Measurements from ENCODE around the gene TPSAB1.

The TPSAB1 gene

DNA sequence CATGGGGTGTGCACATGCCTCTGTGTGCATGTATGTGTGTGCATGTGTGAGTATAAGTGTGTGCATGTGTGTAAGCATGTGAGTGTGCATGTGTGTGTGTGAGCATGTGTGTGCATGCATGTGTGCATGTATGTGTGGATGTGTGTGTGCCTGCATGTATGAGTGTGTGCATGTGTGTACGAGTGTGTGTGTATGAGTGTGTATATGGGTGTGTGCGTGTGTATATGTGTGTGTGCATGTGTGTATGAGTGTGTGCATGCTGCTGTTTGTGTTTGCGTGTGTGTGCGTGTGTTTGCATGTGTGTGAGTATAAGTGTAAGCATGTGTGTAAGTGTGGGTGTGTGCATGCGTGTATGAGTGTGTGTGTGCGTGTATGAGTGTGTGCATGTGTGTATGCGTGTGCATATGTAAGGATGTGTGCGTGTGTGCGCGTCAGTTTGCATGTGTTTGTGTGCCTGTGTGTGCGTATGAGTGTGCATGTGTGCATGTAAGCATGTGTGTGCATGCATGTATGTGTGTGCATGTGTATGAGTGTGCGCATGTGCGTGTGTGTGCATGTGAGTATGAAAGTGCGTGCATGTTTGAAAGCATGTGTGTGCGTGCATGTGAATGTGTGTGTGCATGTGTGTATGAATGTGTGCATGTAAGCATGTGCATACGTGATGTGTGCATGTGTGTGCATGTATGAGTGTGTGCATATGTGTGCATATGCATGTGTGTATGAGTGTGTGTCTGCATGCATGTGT lies 24.0 kb downstream of the TPSAB1 start:
- TF ChIP-seq, protein P1, sequence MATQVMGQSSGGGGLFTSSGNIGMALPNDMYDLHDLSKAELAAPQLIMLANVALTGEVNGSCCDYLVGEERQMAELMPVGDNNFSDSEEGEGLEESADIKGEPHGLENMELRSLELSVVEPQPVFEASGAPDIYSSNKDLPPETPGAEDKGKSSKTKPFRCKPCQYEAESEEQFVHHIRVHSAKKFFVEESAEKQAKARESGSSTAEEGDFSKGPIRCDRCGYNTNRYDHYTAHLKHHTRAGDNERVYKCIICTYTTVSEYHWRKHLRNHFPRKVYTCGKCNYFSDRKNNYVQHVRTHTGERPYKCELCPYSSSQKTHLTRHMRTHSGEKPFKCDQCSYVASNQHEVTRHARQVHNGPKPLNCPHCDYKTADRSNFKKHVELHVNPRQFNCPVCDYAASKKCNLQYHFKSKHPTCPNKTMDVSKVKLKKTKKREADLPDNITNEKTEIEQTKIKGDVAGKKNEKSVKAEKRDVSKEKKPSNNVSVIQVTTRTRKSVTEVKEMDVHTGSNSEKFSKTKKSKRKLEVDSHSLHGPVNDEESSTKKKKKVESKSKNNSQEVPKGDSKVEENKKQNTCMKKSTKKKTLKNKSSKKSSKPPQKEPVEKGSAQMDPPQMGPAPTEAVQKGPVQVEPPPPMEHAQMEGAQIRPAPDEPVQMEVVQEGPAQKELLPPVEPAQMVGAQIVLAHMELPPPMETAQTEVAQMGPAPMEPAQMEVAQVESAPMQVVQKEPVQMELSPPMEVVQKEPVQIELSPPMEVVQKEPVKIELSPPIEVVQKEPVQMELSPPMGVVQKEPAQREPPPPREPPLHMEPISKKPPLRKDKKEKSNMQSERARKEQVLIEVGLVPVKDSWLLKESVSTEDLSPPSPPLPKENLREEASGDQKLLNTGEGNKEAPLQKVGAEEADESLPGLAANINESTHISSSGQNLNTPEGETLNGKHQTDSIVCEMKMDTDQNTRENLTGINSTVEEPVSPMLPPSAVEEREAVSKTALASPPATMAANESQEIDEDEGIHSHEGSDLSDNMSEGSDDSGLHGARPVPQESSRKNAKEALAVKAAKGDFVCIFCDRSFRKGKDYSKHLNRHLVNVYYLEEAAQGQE (IDR thresholded peaks at IDR 0.05; ENCODE audit: insufficient read depth in 1 of 2, low read depth in 2 of 2, low read length in 2 of 2), result no peak
- TF ChIP-seq FOXP2 (optimal IDR thresholded peaks at IDR 0.05; ENCODE audit: borderline replicate concordance, extremely low read depth, extremely low read length, insufficient read depth), result no peak
- TF ChIP-seq POLR2AphosphoS5 (IDR thresholded peaks at IDR 0.05; ENCODE audit: low read depth, low read length), result no peak
- TF ChIP-seq TAF1 (IDR thresholded peaks at IDR 0.05; ENCODE audit: borderline replicate concordance, insufficient read depth, low read length), result no peak
- no peak for TF ChIP-seq SIN3A (IDR thresholded peaks at IDR 0.05; ENCODE audit: borderline replicate concordance, insufficient read depth, low read length)

DNA sequence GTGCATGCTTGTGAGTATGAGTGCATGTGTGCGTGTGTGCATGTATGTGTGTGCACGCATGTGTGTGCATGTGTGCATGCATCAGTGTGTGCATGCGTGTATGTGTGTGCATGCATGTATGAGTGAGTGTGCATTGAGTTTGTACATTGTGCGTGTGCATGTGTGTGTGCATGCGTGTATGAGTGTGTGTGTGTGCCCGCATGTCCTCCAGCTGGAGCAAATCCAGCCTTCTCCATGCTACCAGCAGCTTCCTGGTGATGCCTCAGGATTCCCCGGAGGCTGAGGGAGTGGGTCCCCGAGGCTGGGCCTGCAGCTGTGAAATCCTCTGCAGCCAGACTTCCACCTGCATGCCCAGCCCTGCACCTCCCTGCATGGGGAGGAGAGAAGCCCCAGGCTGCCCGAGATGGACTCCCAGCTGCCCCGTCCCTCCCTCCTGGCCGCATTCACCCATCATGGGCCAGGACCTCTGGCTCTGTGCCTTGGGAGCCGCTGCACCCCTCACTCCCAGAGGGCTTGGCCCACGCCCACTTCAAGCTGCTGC lies 24.7 kb downstream of the TPSAB1 start:
- no peak for TF ChIP-seq SIN3A (IDR thresholded peaks at IDR 0.05; ENCODE audit: borderline replicate concordance, insufficient read depth, low read length)
- TF ChIP-seq POLR2AphosphoS5 (IDR thresholded peaks at IDR 0.05; ENCODE audit: low read depth, low read length), result no peak
- TF ChIP-seq, protein P1 (IDR thresholded peaks at IDR 0.05; ENCODE audit: insufficient read depth in 1 of 2, low read depth in 2 of 2, low read length in 2 of 2), result no peak
- TF ChIP-seq FOXP2 (optimal IDR thresholded peaks at IDR 0.05; ENCODE audit: borderline replicate concordance, extremely low read depth, extremely low read length, insufficient read depth), result no peak
- no peak for TF ChIP-seq TAF1 (IDR thresholded peaks at IDR 0.05; ENCODE audit: borderline replicate concordance, insufficient read depth, low read length)

DNA sequence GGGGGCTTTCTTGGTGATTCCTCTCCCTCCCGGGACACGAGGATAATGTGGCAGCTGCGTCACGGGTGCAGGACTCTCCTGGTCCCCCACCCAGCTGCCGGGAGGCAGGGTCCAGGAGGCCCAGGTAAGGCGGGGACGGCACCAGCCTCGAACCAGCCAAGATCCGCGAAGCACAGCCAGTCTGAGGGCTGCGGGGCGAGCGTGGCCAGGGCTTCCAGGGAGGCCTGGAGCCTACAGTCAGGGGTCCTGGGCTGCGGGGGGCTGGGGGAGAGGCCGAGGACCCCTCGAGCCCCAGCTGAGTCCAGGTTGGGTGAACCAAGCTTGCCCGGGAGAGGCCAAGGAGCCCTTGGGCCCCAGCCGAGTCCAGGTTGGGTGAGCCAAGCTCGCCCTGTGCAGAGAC lies 25.3 kb downstream of the TPSAB1 start:
- TF ChIP-seq SIN3A (IDR thresholded peaks at IDR 0.05; ENCODE audit: borderline replicate concordance, insufficient read depth, low read length) (no peak), TAF1 (IDR thresholded peaks at IDR 0.05; ENCODE audit: borderline replicate concordance, insufficient read depth, low read length) (no peak), FOXP2 (optimal IDR thresholded peaks at IDR 0.05; ENCODE audit: borderline replicate concordance, extremely low read depth, extremely low read length, insufficient read depth) (no peak), POLR2AphosphoS5 (IDR thresholded peaks at IDR 0.05; ENCODE audit: low read depth, low read length) (no peak)
- TF ChIP-seq, protein P1 (IDR thresholded peaks at IDR 0.05; ENCODE audit: insufficient read depth in 1 of 2, low read depth in 2 of 2, low read length in 2 of 2), result no peak

DNA sequence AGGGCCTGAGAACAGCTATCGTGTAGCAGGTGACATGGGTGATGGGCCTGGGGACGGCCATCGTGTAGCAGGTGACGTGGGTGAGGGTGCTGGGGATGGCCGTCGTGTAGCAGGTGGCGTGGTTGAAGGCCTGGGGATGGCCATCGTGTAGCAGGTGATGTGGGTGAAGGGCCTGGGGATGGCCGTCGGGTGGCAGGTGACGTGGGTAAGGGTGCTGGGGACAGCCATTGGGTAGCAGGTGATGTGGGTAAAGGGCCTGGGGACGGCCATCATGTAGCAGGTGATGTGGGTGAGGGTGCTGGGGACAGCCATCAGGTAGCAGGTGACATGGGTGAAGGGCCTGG lies 30.8 kb downstream of the TPSAB1 start:
- TF ChIP-seq, protein P1 (IDR thresholded peaks at IDR 0.05; ENCODE audit: insufficient read depth in 1 of 2, low read depth in 2 of 2, low read length in 2 of 2), result no peak
- TF ChIP-seq TAF1 (IDR thresholded peaks at IDR 0.05; ENCODE audit: borderline replicate concordance, insufficient read depth, low read length) (no peak), SIN3A (IDR thresholded peaks at IDR 0.05; ENCODE audit: borderline replicate concordance, insufficient read depth, low read length) (no peak), FOXP2 (optimal IDR thresholded peaks at IDR 0.05; ENCODE audit: borderline replicate concordance, extremely low read depth, extremely low read length, insufficient read depth) (no peak), POLR2AphosphoS5 (IDR thresholded peaks at IDR 0.05; ENCODE audit: low read depth, low read length) (no peak)

All from PFSK-1 (cell line).